ENCODE data around the gene MAGI1.

DNA sequence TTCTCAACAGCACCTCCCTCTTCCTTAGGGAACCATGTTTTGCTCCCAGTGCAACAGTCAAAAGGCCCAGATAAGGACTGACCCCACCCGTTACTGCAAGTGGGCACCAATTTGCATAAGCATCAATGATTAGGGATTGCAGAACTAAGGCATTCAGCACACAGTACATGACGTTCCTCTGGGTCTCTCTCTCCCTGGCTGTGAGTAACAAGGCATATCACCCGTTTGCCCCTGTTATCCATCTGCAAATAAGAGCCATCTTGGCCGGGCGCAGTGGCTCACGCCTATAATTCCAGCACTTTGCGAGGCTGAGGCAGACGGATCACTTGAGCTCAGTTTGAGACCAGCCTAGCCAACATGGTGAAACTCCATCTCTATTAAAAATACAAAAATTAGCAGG lies 18.8 kb downstream of the MAGI1 start:
- TF ChIP-seq, protein P1, sequence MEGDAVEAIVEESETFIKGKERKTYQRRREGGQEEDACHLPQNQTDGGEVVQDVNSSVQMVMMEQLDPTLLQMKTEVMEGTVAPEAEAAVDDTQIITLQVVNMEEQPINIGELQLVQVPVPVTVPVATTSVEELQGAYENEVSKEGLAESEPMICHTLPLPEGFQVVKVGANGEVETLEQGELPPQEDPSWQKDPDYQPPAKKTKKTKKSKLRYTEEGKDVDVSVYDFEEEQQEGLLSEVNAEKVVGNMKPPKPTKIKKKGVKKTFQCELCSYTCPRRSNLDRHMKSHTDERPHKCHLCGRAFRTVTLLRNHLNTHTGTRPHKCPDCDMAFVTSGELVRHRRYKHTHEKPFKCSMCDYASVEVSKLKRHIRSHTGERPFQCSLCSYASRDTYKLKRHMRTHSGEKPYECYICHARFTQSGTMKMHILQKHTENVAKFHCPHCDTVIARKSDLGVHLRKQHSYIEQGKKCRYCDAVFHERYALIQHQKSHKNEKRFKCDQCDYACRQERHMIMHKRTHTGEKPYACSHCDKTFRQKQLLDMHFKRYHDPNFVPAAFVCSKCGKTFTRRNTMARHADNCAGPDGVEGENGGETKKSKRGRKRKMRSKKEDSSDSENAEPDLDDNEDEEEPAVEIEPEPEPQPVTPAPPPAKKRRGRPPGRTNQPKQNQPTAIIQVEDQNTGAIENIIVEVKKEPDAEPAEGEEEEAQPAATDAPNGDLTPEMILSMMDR (IDR thresholded peaks at IDR 0.05) = no peak
- TF ChIP-seq POLR2A (IDR thresholded peaks at IDR 0.05) = no peak

Data from lower leg skin (tissue), 3 donors.